GM12878 (cell line): ENCODE results near the gene SQSTM1.

ENCODE experiments used
- CHD1 ChIP-seq: IDR thresholded peaks from 2 replicates; pipeline ENCODE4 v1.6.1; 2012; ENCODE audit warnings: low read depth, low read length, improper control_type of control experiment
- CHD2 ChIP-seq: IDR thresholded peaks from 2 replicates; pipeline ENCODE4 v1.6.1; 2011; ENCODE audit warnings: low read depth, low read length, improper control_type of control experiment, borderline replicate concordance
- IKZF1 ChIP-seq: fragments of 450-650 bp; conservative IDR thresholded peaks from 2 replicates; pipeline ENCODE4 v1.6.1; 2017; ENCODE audit warnings: antibody characterized with exemption, mild to moderate bottlenecking
- NFYB ChIP-seq: IDR thresholded peaks from 2 replicates; pipeline ENCODE4 v1.6.1; 2011; ENCODE audit warnings: low read depth, mild to moderate bottlenecking, low read length, improper control_type of control experiment, moderate library complexity; ENCODE audit not compliant: insufficient read depth
- POLR2A ChIP-seq: IDR thresholded peaks from 2 replicates; pipeline ENCODE4 v1.6.1; 2011; ENCODE audit warnings: low read depth, mild to moderate bottlenecking, low read length
- POLR2AphosphoS5 ChIP-seq: IDR thresholded peaks from 2 replicates; pipeline ENCODE4 v1.6.1; 2011; ENCODE audit warnings: mild to moderate bottlenecking, low read length, inconsistent platforms
- RFX5 ChIP-seq: IDR thresholded peaks from 2 replicates; pipeline ENCODE4 v1.6.1; 2011; ENCODE audit warnings: low read depth, low read length, improper control_type of control experiment
- SMC3 ChIP-seq: IDR thresholded peaks from 2 replicates; pipeline ENCODE4 v1.6.1; 2011; ENCODE audit warnings: low read length, improper control_type of control experiment, borderline replicate concordance
- SUZ12 ChIP-seq: fragments of 200-600 bp; sonication (generic); IDR thresholded peaks from one replicate; pipeline ENCODE4 v1.6.1; 2018; ENCODE audit warnings: antibody characterized with exemption, mild to moderate bottlenecking; ENCODE audit not compliant: unreplicated experiment
- ZZZ3 ChIP-seq: IDR thresholded peaks from 2 replicates; pipeline ENCODE4 v1.6.1; 2011; ENCODE audit warnings: low read depth; ENCODE audit not compliant: control insufficient read depth, insufficient read length
- TF ChIP-seq, protein P1 (sequence below): IDR thresholded peaks from 2 replicates; pipeline ENCODE4 v1.6.1; 2012; ENCODE audit warnings: mild to moderate bottlenecking, low read depth, low read length
- TF ChIP-seq, protein P2 (sequence below): IDR thresholded peaks from 2 replicates; pipeline ENCODE4 v1.6.1; 2011; ENCODE audit warnings: borderline replicate concordance, low read depth, mild to moderate bottlenecking, moderate library complexity, low read length; ENCODE audit not compliant: insufficient read depth, poor library complexity, severe bottlenecking
- TF ChIP-seq, protein P3 (sequence below), 3 experiments: IDR thresholded peaks in 2 of 3; conservative IDR thresholded peaks in 1 of 3; 2 replicates each; pipeline ENCODE4 v1.5.1; 2011; ENCODE audit warnings: low read depth in 3 of 3, low read length in 3 of 3, mild to moderate bottlenecking in 3 of 3, control low read depth in 2 of 3, moderate library complexity in 2 of 3, inconsistent platforms in 1 of 3, mixed read lengths in 1 of 3; ENCODE audit not compliant: control insufficient read depth in 2 of 3, insufficient read depth in 1 of 3; ENCODE audit errors: extremely low read depth in 1 of 3
- TF ChIP-seq, protein P4 (sequence below): fragments of 450-650 bp; IDR thresholded peaks from 2 replicates; pipeline ENCODE4 v1.6.1; 2016; ENCODE audit warnings: mild to moderate bottlenecking

DNA sequence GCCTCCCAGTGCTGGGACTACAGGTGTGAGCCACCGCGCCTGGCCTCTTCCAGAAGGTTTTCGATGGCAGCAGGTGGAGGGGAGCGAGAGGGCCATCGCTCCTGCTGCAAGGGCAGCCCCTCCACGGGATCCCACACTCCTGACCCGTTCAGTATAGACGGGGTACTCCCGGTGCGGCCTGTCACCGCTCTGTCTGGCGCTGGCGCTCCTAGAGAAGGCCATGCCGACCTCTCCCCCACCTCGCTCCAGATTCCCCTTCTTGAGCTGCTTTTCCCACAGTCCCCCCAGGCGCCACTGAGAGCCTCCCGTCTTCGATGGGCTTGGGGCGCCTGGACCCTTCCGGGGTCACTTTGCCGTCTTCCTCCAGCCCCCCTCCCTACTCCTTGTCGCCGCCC, 4.3 kb upstream of the SQSTM1 start:
- no peak for TF ChIP-seq SMC3
- no peak for TF ChIP-seq POLR2A
- no peak for TF ChIP-seq IKZF1
- TF ChIP-seq, protein P1, sequence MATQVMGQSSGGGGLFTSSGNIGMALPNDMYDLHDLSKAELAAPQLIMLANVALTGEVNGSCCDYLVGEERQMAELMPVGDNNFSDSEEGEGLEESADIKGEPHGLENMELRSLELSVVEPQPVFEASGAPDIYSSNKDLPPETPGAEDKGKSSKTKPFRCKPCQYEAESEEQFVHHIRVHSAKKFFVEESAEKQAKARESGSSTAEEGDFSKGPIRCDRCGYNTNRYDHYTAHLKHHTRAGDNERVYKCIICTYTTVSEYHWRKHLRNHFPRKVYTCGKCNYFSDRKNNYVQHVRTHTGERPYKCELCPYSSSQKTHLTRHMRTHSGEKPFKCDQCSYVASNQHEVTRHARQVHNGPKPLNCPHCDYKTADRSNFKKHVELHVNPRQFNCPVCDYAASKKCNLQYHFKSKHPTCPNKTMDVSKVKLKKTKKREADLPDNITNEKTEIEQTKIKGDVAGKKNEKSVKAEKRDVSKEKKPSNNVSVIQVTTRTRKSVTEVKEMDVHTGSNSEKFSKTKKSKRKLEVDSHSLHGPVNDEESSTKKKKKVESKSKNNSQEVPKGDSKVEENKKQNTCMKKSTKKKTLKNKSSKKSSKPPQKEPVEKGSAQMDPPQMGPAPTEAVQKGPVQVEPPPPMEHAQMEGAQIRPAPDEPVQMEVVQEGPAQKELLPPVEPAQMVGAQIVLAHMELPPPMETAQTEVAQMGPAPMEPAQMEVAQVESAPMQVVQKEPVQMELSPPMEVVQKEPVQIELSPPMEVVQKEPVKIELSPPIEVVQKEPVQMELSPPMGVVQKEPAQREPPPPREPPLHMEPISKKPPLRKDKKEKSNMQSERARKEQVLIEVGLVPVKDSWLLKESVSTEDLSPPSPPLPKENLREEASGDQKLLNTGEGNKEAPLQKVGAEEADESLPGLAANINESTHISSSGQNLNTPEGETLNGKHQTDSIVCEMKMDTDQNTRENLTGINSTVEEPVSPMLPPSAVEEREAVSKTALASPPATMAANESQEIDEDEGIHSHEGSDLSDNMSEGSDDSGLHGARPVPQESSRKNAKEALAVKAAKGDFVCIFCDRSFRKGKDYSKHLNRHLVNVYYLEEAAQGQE = no peak
- TF ChIP-seq, protein P2, sequence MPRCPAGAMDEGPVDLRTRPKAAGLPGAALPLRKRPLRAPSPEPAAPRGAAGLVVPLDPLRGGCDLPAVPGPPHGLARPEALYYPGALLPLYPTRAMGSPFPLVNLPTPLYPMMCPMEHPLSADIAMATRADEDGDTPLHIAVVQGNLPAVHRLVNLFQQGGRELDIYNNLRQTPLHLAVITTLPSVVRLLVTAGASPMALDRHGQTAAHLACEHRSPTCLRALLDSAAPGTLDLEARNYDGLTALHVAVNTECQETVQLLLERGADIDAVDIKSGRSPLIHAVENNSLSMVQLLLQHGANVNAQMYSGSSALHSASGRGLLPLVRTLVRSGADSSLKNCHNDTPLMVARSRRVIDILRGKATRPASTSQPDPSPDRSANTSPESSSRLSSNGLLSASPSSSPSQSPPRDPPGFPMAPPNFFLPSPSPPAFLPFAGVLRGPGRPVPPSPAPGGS = no peak
- TF ChIP-seq NFYB = no peak
- no peak for TF ChIP-seq ZZZ3
- TF ChIP-seq, protein P3, sequence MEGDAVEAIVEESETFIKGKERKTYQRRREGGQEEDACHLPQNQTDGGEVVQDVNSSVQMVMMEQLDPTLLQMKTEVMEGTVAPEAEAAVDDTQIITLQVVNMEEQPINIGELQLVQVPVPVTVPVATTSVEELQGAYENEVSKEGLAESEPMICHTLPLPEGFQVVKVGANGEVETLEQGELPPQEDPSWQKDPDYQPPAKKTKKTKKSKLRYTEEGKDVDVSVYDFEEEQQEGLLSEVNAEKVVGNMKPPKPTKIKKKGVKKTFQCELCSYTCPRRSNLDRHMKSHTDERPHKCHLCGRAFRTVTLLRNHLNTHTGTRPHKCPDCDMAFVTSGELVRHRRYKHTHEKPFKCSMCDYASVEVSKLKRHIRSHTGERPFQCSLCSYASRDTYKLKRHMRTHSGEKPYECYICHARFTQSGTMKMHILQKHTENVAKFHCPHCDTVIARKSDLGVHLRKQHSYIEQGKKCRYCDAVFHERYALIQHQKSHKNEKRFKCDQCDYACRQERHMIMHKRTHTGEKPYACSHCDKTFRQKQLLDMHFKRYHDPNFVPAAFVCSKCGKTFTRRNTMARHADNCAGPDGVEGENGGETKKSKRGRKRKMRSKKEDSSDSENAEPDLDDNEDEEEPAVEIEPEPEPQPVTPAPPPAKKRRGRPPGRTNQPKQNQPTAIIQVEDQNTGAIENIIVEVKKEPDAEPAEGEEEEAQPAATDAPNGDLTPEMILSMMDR (IDR thresholded peaks at IDR 0.05 in 2 of 3, conservative IDR thresholded peaks at IDR 0.05 in 1 of 3; ENCODE audit: control insufficient read depth in 2 of 3, extremely low read depth in 1 of 3, insufficient read depth in 1 of 3, low read depth in 3 of 3, low read length in 3 of 3) = no peak
- TF ChIP-seq, protein P4, sequence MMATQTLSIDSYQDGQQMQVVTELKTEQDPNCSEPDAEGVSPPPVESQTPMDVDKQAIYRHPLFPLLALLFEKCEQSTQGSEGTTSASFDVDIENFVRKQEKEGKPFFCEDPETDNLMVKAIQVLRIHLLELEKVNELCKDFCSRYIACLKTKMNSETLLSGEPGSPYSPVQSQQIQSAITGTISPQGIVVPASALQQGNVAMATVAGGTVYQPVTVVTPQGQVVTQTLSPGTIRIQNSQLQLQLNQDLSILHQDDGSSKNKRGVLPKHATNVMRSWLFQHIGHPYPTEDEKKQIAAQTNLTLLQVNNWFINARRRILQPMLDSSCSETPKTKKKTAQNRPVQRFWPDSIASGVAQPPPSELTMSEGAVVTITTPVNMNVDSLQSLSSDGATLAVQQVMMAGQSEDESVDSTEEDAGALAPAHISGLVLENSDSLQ = no peak
- TF ChIP-seq RFX5 = no peak
- TF ChIP-seq POLR2AphosphoS5 = no peak
- TF ChIP-seq CHD1 = no peak
- TF ChIP-seq CHD2 = no peak
- no peak for TF ChIP-seq SUZ12
